Kidney epithelial cell (primary cell): Measurements from ENCODE around the gene SEBOX. TPM values are rescaled to one million over a fixed set of nuclear protein-coding genes. Genes with fewer than 3 reads are reported as not detected.

ENCODE experiments used
- DNase-seq: peaks from one replicate; pipeline ENCODE4 v3.0.0-alpha.2; 2010; ENCODE audit warnings: low read depth
- H3K27me3 ChIP-seq: 2 replicates; pipeline ENCODE4 v1.6.0; 2011; ENCODE audit warnings: low read length; ENCODE audit not compliant: control insufficient read depth, insufficient read depth
- H3K36me3 ChIP-seq: 2 replicates; pipeline ENCODE4 v1.5.1; 2011; ENCODE audit warnings: low read length; ENCODE audit not compliant: control insufficient read depth, insufficient read depth
- H3K4me3 ChIP-seq: 2 replicates; pipeline ENCODE4 v1.5.1; 2011; ENCODE audit warnings: low read depth, mild to moderate bottlenecking, control low read depth, low read length
- total RNA-seq: library from RNA; depleted of rRNA; stranded (reverse); fragments of >200 nt; gene quantifications from 2 replicates; pipeline ENCODE4 v1.2.3, GENCODE V29; 2015
- TF ChIP-seq, protein P1 (sequence below): IDR thresholded peaks from 2 replicates; pipeline ENCODE4 v1.5.1; 2011; ENCODE audit warnings: mild to moderate bottlenecking, moderate library complexity, low read length, control low read depth, inconsistent platforms; ENCODE audit not compliant: insufficient read depth, poor library complexity, severe bottlenecking

SEBOX gene
- total RNA-seq, 1 donor from 2014 or later, result not detected

- H3K27me3 ChIP-seq, result no peaks in the 10 kb centered on the region
- DNase-seq, result no peak
- no peak overlapping the region for H3K4me3 ChIP-seq
- no peaks in the 10 kb centered on the region for H3K36me3 ChIP-seq
- TF ChIP-seq, protein P1, sequence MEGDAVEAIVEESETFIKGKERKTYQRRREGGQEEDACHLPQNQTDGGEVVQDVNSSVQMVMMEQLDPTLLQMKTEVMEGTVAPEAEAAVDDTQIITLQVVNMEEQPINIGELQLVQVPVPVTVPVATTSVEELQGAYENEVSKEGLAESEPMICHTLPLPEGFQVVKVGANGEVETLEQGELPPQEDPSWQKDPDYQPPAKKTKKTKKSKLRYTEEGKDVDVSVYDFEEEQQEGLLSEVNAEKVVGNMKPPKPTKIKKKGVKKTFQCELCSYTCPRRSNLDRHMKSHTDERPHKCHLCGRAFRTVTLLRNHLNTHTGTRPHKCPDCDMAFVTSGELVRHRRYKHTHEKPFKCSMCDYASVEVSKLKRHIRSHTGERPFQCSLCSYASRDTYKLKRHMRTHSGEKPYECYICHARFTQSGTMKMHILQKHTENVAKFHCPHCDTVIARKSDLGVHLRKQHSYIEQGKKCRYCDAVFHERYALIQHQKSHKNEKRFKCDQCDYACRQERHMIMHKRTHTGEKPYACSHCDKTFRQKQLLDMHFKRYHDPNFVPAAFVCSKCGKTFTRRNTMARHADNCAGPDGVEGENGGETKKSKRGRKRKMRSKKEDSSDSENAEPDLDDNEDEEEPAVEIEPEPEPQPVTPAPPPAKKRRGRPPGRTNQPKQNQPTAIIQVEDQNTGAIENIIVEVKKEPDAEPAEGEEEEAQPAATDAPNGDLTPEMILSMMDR, result no peak
Observed at GRCh38 chr17:28402224-28402630, 37.2 kb upstream of the SEBOX start.

DNA sequence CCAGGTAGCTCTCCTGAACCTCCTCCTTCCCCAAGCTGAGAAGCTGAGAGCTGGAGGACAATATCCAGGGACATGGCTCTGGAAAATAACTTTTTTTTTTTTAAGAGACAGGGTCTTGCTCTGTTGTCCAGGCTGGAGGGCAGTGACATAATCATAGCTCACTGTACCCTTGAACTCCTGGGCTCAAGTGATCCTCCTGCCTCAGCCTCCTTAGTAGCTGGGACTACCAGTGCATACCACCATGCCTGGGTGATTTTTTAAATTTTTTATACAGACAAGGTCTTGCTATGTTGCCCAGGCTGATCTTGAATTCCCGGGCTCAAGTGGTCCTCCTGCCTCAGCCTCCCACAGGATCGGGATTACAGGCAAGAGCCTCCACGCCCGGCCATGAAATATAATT lies 34.8 kb upstream of the SEBOX start:
- Histone ChIP-seq H3K27me3 (no peaks in the 10 kb centered on the region), H3K4me3 (no peak overlapping the region), H3K36me3 (no peaks in the 10 kb centered on the region)
- DNase-seq, result no peak
- TF ChIP-seq, protein P1, result no peak

- no peak for DNase-seq
- Histone ChIP-seq H3K36me3 (no peaks in the 10 kb centered on the region), H3K4me3 (no peak overlapping the region), H3K27me3 (no peaks in the 10 kb centered on the region)
- TF ChIP-seq, protein P1, result no peak
Observed at GRCh38 chr17:28398280-28398981, 33.4 kb upstream of the SEBOX start.

DNA sequence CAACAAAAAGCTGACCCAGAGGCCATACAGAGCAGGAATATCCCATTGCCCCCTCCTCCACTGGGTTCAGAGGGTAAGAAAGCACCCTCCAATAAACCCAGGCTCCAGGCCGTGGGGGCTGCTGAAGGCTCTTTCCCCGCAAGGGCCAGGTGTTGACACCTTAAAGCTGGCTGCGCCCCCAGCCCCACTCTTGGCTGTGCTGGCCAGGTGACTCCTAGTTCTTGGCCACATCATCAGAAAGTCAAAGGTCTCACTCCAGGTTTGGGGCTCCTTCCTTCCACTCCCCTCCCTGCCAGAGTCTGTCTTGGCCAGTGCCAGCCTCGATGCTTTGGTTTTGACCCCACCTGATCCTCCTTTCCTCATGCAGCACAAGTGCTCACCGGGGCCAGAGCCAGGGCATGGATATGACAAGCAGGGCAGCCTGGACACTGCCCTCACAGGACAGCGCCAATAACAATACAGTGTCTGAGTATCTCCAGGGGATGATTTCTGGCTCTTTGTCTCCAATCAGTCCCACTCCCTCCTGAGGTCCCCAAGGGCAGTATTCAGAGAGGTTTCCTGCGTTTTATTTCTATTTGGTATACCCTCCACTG lies 32.8 kb upstream of the SEBOX start:
- TF ChIP-seq, protein P1, result no peak
- no peaks in the 10 kb centered on the region for H3K36me3 ChIP-seq
- DNase-seq, result no peak
- no peak overlapping the region for H3K4me3 ChIP-seq
- no peaks in the 10 kb centered on the region for H3K27me3 ChIP-seq

GRCh38 chr17:28397275-28397674 lies 32.3 kb upstream of the SEBOX start:
- TF ChIP-seq, protein P1, result no peak
- no peaks in the 10 kb centered on the region for H3K36me3 ChIP-seq
- no peak for DNase-seq
- H3K4me3 ChIP-seq, result no peak overlapping the region
- H3K27me3 ChIP-seq, result no peaks in the 10 kb centered on the region
